ENCODE data around the gene SELENOO. TPM values are rescaled to one million over a fixed set of nuclear protein-coding genes. Genes with fewer than 3 reads are reported as not detected.

Gene SELENOO
- total RNA-seq, 1 experiment from 2014 or later, result 19.0 TPM

DNA sequence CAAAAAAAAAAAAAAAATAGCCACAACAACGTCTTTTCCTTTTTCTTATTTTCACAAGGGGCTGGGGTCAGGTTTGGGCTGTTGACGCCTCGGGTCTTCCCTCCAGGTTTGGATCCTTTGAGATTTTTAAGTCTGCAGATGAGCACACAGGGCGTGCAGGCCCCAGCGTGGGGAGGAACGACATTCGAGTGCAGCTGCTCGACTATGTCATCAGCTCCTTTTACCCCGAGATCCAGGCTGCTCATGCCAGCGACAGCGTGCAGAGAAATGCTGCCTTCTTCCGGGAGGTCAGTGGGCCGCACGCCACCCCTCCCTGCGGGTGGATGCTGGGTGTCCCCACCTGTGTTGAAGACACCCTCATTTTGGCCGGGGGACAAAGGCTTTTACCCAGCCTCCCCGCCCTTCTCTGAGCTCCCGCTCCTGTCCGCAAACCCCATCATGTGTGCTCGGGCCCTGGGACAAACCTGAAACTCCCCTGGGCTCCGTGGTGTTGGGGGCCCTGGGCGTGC is 7.7 kb downstream of the SELENOO start:
- Histone ChIP-seq H3K27ac (ENCODE audit: insufficient read length, low read depth, low read length) (no peak overlapping the region), H3K14ac (ENCODE audit: insufficient read depth, low read length) (no peak overlapping the region)

More for the DNA sequence above, 7.7 kb downstream of the SELENOO start:
- H3K9me3 Mint-ChIP-seq, result peaks cover 0 to 7% of the 10 kb centered on the region in 2 experiments; a peak in 1 of 5 replicates
- H3K4me3 Mint-ChIP-seq, result no peak overlapping the region
- H4K8ac ChIP-seq (replicated peaks; ENCODE audit: insufficient read length, low read depth, low read length), result no peak overlapping the region
- H3K4me1 Mint-ChIP-seq, result peaks cover 2 to 6% of the 10 kb centered on the region in 2 experiments; a peak in 2 of 4 replicates
- no peak overlapping the region; a peak in 1 of 7 replicates for H3K27ac Mint-ChIP-seq
- H2BK20ac ChIP-seq (ENCODE audit: low read depth, low read length, poor library complexity, severe bottlenecking), result no peak overlapping the region
- no peak overlapping the region for H3K4me2 ChIP-seq (ENCODE audit: insufficient read depth, insufficient read length, low read length)
- no peak for DNase-seq
- H2BK5ac ChIP-seq (ENCODE audit: insufficient read length, low read length), result no peak overlapping the region
- H4K20me1 ChIP-seq (ENCODE audit: control insufficient read depth, insufficient read depth, insufficient read length), result no peaks in the 10 kb centered on the region
- no peak overlapping the region for H4K91ac ChIP-seq (ENCODE audit: insufficient read length, low read depth, low read length)
- no peak overlapping the region for H3K9ac ChIP-seq (ENCODE audit: extremely low read depth, insufficient read length, low read length)
- H3K23me2 ChIP-seq (ENCODE audit: insufficient read length, low read depth, low read length, poor library complexity, severe bottlenecking), result no peaks in the 10 kb centered on the region
- no peak overlapping the region for H3K18ac ChIP-seq (ENCODE audit: insufficient read length, low read depth, low read length)
- no peak overlapping the region for H3K23ac ChIP-seq (ENCODE audit: insufficient read length, low read depth, low read length)
- no peak overlapping the region for H2BK12ac ChIP-seq (ENCODE audit: insufficient read length, low read depth, low read length)
- no peak overlapping the region for H2AK5ac ChIP-seq (ENCODE audit: insufficient read length, low read length)
- H3K4ac ChIP-seq (ENCODE audit: low read depth, low read length), result no peak overlapping the region
- H3K27me3 ChIP-seq (ENCODE audit: insufficient read depth, low read length), result no peaks in the 10 kb centered on the region
- no peak overlapping the region for H4K5ac ChIP-seq (ENCODE audit: insufficient read length, low read depth, low read length)
- no peak overlapping the region for H2AFZ ChIP-seq (ENCODE audit: low read length)
- H3K27me3 Mint-ChIP-seq (ENCODE audit: low read depth), result no peaks in the 10 kb centered on the region
- no peaks in the 10 kb centered on the region for H3K9me3 ChIP-seq (ENCODE audit: control insufficient read depth, low read depth, low read length)
- H3K36me3 Mint-ChIP-seq (ENCODE audit: insufficient read depth in 1 of 3, low read depth in 3 of 3), result peaks cover 27 to 64% (median 62%) of the 10 kb centered on the region in 3 experiments; a peak in 6 of 7 replicates
- H3K56ac ChIP-seq (ENCODE audit: insufficient read length, low read depth, low read length), result no peak overlapping the region
- H3T11ph ChIP-seq (ENCODE audit: low read length), result no peak overlapping the region
- H2BK120ac ChIP-seq (ENCODE audit: low read depth, low read length, poor library complexity, severe bottlenecking), result no peak overlapping the region
- no CpG with 5 or more reads among the region's 22 CpGs for WGBS (ENCODE audit: extremely low coverage, insufficient read length, low lambda C conversion rate)
- TF ChIP-seq CTCF (conservative IDR thresholded peaks at IDR 0.05), result no peak
- H3K79me2 ChIP-seq (ENCODE audit: insufficient read depth, low read length), result no peaks in the 10 kb centered on the region; the same call in 1 of the 2 replicates
- H2BK15ac ChIP-seq (ENCODE audit: low read depth, low read length), result no peak overlapping the region
- no peaks in the 10 kb centered on the region for H3K79me1 ChIP-seq (ENCODE audit: insufficient read depth, low read depth, low read length, poor library complexity, severe bottlenecking)
- H3K4me1 ChIP-seq (ENCODE audit: insufficient read depth, low read length), result no peaks in the 10 kb centered on the region

Data from H9 (cell line).